Caco-2 (cell line): ENCODE measurements around the gene NUP98. TPM values are rescaled to one million over a fixed set of nuclear protein-coding genes. Genes with fewer than 3 reads are reported as not detected.

Source experiments
- BruUV-seq: library from RNA; stranded (reverse); fragments of 400-500 nt; replicated peaks from 2 replicates; lab custom pipeline; 2021; lab: Mats Ljungman, UMichigan
- CTCF ChIA-PET: fragments of 300-600 bp; sonication (Branson Sonifier 250); formaldehyde crosslinking; loops from one replicate; lab custom pipeline; 2022; ENCODE audit warnings: antibody characterized with exemption; lab: Charles Lee
- POLR2A ChIA-PET: fragments of 300-600 bp; sonication (Branson Sonifier 250); formaldehyde crosslinking; loops from one replicate; lab custom pipeline; 2022; ENCODE audit warnings: antibody characterized with exemption; lab: Charles Lee
- DNase-seq, 2 experiments: peaks; one replicate each; pipeline versions ENCODE4 v3.0.0 to v3.0.0-alpha.2; 2020 to 2022
- H3K27me3 ChIP-seq: replicated peaks from 2 replicates; pipeline ENCODE4 v1.6.0; 2011; ENCODE audit warnings: low read length; ENCODE audit not compliant: control insufficient read depth, insufficient read depth
- H3K36me3 ChIP-seq: 2 replicates; pipeline ENCODE4 v1.5.1; 2011; ENCODE audit warnings: low read length; ENCODE audit not compliant: control insufficient read depth, insufficient read depth
- H3K4me1 ChIP-seq: fragments of 250-450 bp; sonication (Bioruptor Pico); 2 replicates; pipeline ENCODE4 v1.5.1; 2020; ENCODE audit warnings: mild to moderate bottlenecking
- H3K4me3 ChIP-seq: 2 replicates; pipeline ENCODE4 v1.5.1; 2011; ENCODE audit warnings: low read depth, mild to moderate bottlenecking, control low read depth, low read length
- H3K9me3 ChIP-seq: fragments of 250-450 bp; sonication (Bioruptor Pico); 2 replicates; pipeline ENCODE4 v1.5.1; 2020; ENCODE audit warnings: mild to moderate bottlenecking, moderate library complexity
- H3K27ac Mint-ChIP-seq: one replicate; pipeline ENCODE4 v1.8.0; 2022; ENCODE audit warnings: mixed read lengths; ENCODE audit not compliant: unreplicated experiment
- H3K27me3 Mint-ChIP-seq: one replicate; pipeline ENCODE4 v1.8.0; 2022; ENCODE audit warnings: mixed read lengths; ENCODE audit not compliant: insufficient read depth, unreplicated experiment
- H3K36me3 Mint-ChIP-seq: one replicate; pipeline ENCODE4 v1.8.0; 2022; ENCODE audit warnings: mild to moderate bottlenecking, mixed read lengths; ENCODE audit not compliant: insufficient read depth, unreplicated experiment
- H3K4me1 Mint-ChIP-seq: one replicate; pipeline ENCODE4 v1.8.0; 2022; ENCODE audit warnings: low read depth, mixed read lengths; ENCODE audit not compliant: unreplicated experiment
- H3K4me3 Mint-ChIP-seq: one replicate; pipeline ENCODE4 v1.8.0; 2022; ENCODE audit warnings: mild to moderate bottlenecking, moderate library complexity, mixed read lengths; ENCODE audit not compliant: unreplicated experiment
- H3K9me3 Mint-ChIP-seq: one replicate; pipeline ENCODE4 v1.8.0; 2022; ENCODE audit warnings: mixed read lengths; ENCODE audit not compliant: unreplicated experiment
- CTCF ChIP-seq, 2 experiments: fragments of 200-600 bp in 1 of 2; IDR thresholded peaks; 1 replicate in 1 of 2; 2 replicates in 1 of 2; pipeline versions ENCODE4 v1.5.1 to v1.8.0; 2011 to 2022; ENCODE audit warnings: antibody characterized with exemption in 1 of 2, control low read depth in 1 of 2, inconsistent platforms in 1 of 2, low read depth in 1 of 2, low read length in 1 of 2, mild to moderate bottlenecking in 1 of 2, moderate library complexity in 1 of 2; ENCODE audit not compliant: insufficient read depth in 1 of 2, severe bottlenecking in 1 of 2, unreplicated experiment in 1 of 2
- intact Hi-C: fragments of 100-400 bp; cut with micrococcal nuclease; formaldehyde crosslinking; loops from one replicate; pipeline ENCODE4 v1.10.0; 2022; ENCODE audit not compliant: unreplicated experiment
- total RNA-seq: library from RNA; stranded (reverse); gene quantifications from 2 replicates; pipeline ENCODE4 v1.2.3, GENCODE V29; 2022

Gene NUP98
- total RNA-seq, 1 experiment from 2014 or later: 146 TPM

- Mint-ChIP-seq H3K4me1 (no peaks in the 10 kb centered on the region), H3K9me3 (no peaks in the 10 kb centered on the region), H3K36me3 (peaks cover 93% of the 10 kb centered on the region), H3K27ac (no peak overlapping the region), H3K4me3 (no peak overlapping the region), H3K27me3 (no peaks in the 10 kb centered on the region)
- Histone ChIP-seq H3K4me3 (no peak overlapping the region), H3K4me1 (no peaks in the 10 kb centered on the region), H3K27me3 (no peaks in the 10 kb centered on the region), H3K36me3 (peaks cover 6% of the 10 kb centered on the region), H3K9me3 (no peaks in the 10 kb centered on the region)
- ChIA-PET POLR2A (no interaction called here), CTCF (interaction anchor here (1.4 kb wide), 1 partner anchor 124 kb away, joined by 7 read pairs; the partner anchor contains the start of gene PGAP2)
- intact Hi-C loops: no loop called here
- TF ChIP-seq CTCF (IDR thresholded peaks at IDR 0.05; ENCODE audit: insufficient read depth in 1 of 2, low read depth in 1 of 2, low read length in 1 of 2, severe bottlenecking in 1 of 2, unreplicated experiment in 1 of 2): no peak
- BruUV-seq: no TSS peak
- no peak for DNase-seq
Observed at GRCh38 chr11:3684819-3685172, 112.6 kb downstream of the NUP98 start.

DNA sequence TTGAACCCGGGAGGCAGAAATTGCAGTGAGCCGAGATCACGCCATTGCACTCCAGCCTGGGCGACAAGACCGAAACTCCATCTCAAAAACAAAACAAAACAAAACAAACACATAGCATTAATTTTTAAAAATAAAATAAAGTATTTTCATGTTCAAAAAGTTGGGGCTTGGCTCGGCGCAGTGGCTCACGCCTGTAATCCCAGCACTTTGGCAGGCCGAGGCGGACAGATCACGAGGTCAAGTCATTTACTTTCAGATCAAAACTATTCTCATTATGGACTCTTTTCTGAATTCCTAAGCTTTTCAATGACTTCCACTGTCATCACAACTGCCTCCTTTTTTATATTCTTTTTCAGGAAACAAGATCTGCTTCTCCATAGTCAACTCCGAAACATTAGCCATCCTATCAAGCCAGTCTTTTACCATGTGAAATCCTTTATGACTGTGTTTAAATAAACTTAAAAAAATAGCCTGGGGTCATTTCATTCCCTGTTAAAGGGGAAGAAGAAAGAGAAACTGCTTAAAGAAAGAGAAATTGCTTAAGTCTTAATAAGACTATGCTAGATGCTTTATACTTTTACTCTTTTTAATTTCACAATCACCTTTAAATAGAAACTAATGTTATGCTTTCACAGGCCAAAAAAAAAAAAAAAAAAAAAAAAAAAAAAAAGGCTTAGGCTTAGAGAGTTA lies 113.1 kb downstream of the NUP98 start:
- H3K36me3 Mint-ChIP-seq: peaks cover 93% of the 10 kb centered on the region
- no peaks in the 10 kb centered on the region for H3K27me3 Mint-ChIP-seq
- Histone ChIP-seq H3K4me3 (no peak overlapping the region), H3K9me3 (no peaks in the 10 kb centered on the region), H3K36me3 (peaks cover 5% of the 10 kb centered on the region), H3K27me3 (no peaks in the 10 kb centered on the region), H3K4me1 (no peaks in the 10 kb centered on the region)
- ChIA-PET POLR2A (no interaction called here), CTCF (interaction anchor here (1.0 to 1.4 kb wide), 2 partner anchors 10 to 125 kb away, joined by 4 to 7 read pairs; partner anchors contain the start of gene PGAP2)
- TF ChIP-seq CTCF (IDR thresholded peaks at IDR 0.05; ENCODE audit: insufficient read depth in 1 of 2, low read depth in 1 of 2, low read length in 1 of 2, severe bottlenecking in 1 of 2, unreplicated experiment in 1 of 2): no peak
- intact Hi-C loops: no loop called here
- DNase-seq: no peak
- no peaks in the 10 kb centered on the region for H3K4me1 Mint-ChIP-seq
- H3K27ac Mint-ChIP-seq: no peak overlapping the region
- no peaks in the 10 kb centered on the region for H3K9me3 Mint-ChIP-seq
- TSS peak; percentile 19 for BruUV-seq
- no peak overlapping the region for H3K4me3 Mint-ChIP-seq

DNA sequence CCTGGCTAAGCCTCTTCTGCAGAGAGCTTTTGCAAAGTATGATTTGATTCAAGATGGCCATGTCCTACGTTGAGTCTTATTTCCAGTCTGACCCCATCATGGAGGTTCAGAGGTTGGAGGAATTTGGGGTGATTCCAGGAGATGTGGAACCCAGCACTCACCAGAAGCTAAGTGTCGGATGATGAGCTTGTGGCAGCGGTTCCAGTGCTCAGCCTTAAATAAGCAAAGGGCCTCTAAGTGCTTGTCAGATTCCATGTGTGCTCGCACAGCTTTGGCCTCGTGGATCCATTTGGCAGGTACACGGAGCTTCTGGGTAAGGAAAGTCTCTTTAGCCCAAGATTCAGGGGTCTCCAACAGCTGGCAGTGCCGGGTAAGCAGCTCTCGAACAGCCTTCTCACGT lies 114.3 kb downstream of the NUP98 start:
- no peak overlapping the region for H3K4me3 Mint-ChIP-seq
- DNase-seq: no peak
- ChIA-PET POLR2A (no interaction called here), CTCF (no interaction called here)
- H3K4me3 ChIP-seq: no peak overlapping the region
- no peaks in the 10 kb centered on the region for H3K27me3 ChIP-seq
- no peak overlapping the region for H3K27ac Mint-ChIP-seq
- peaks cover 97% of the 10 kb centered on the region for H3K36me3 Mint-ChIP-seq
- intact Hi-C loops: no loop called here
- peaks cover 5% of the 10 kb centered on the region for H3K36me3 ChIP-seq
- no peaks in the 10 kb centered on the region for H3K9me3 ChIP-seq
- TF ChIP-seq CTCF (IDR thresholded peaks at IDR 0.05; ENCODE audit: insufficient read depth in 1 of 2, low read depth in 1 of 2, low read length in 1 of 2, severe bottlenecking in 1 of 2, unreplicated experiment in 1 of 2): no peak
- BruUV-seq: no TSS peak
- no peaks in the 10 kb centered on the region for H3K9me3 Mint-ChIP-seq
- no peaks in the 10 kb centered on the region for H3K27me3 Mint-ChIP-seq
- H3K4me1 ChIP-seq: no peaks in the 10 kb centered on the region
- H3K4me1 Mint-ChIP-seq: no peaks in the 10 kb centered on the region
